ENCODE data around the gene RANGRF.

The RANGRF gene

DNA sequence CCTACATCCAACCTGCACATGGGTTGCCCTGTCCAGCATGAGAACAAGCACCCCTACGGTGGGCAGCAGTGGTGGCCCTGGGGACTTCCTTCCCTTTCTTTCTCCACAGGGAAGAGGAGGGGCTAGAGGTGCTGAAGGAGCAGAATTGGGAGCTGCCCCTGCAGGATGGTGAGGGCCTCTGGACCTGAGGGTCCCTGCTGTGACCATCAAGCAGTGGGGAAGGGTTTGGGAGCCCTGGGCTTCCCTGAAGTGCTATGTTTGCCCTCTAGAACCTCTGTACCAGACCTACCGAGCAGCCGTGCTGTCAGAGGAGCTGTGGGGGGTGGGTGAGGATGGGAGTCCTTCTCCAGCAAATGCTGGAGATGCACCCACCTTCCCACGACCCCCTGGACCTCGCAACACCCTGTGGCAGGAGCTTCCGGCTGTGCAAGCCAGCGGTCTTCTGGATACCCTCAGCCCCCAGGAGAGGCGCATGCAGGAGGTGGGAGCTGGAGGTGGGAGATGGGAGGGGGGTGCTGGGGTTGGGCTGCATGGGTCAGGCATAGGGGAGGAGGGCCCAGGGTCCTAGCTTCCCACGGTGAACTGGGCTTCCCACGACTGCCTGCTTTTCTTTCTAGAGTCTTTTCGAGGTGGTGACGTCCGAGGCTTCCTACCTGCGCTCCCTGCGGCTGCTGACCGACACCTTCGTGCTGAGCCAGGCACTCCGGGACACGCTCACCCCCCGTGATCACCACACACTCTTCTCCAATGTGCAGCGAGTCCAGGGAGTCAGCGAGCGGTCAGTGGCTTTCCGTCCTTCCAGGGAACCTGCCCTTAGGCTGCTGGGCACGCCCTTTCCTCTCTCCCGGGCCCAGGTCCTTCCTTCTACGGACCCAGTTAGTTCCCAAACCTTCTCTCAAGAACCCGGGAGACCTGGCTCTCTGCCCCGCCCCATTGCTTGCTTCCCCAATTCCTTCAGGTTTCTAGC, 26.6 kb downstream of the RANGRF start:
- no peak for DNase-seq (ENCODE audit: low read depth, low spot score)

- no peak for DNase-seq (ENCODE audit: low read depth, low spot score)
Observed at GRCh38 chr17:8315764-8316217, 27.3 kb downstream of the RANGRF start.

DNA sequence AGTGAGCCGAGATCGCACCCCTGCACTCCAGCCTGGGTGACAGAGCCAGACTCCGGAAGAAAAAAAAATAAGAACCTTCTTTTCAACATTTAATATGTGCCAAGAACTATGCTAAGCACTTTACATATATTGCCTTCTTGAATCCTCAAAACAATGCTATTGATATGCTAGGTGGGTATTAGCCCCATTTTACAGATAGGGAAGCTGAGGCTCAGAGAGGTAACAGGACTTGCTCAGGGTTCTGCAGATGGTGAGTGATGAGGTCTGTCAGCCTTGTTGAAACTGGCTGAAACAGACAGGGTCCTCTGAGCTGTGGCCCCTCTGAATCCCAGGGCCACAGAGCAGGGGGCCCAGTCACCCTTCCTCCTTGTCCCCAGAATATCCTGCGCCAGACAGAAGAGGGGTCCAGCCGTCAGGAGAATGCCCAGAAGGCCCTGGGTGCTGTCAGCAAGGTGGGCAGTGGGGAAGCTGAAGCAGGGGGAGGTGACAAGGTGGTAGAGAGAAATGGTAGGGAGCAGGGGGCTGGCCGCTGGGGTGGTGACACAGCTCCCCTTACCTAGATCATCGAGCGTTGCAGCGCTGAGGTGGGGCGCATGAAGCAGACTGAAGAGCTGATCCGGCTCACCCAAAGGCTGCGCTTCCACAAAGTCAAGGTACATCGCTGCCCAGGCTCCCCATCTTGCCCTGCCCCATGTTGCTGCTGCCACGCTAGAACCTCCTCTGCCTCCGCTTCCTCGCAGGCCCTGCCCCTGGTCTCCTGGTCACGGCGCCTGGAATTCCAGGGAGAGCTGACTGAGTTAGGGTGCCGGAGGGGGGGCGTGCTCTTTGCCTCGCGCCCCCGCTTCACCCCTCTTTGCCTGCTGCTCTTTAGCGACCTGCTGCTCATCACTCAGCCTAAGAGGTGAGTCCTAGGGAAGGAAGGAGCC, 29.8 kb downstream of the RANGRF start:
- DNase-seq (ENCODE audit: low read depth, low spot score) = no peak

GRCh38 chr17:8320262-8320661, 31.8 kb downstream of the RANGRF start:
- no peak for DNase-seq (ENCODE audit: low read depth, low spot score)

GRCh38 chr17:8320990-8321389, 32.5 kb downstream of the RANGRF start:
- no peak for DNase-seq (ENCODE audit: low read depth, low spot score)

DNA sequence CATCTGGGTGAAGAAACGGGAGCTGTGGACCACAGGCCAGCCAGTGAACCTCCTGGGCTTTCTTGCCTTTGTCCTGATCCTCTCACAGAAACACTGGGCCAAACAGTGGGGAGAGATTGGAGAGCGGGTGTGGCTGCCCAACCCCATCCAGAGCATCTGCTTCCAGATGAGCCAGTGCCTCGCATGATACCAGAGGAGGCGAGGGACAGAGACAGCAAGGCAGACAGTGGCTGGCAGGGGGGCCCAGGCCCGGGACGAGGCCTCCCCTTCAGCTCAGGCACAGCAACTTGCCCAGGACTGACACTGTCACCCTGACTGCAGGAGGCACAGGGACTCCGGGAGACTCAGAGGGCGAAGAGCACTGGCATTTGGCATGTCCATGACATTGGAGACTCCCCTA, 33.6 kb downstream of the RANGRF start:
- no peak for DNase-seq (ENCODE audit: low read depth, low spot score)

GRCh38 chr17:8324132-8324531, 35.7 kb downstream of the RANGRF start:
- no peak for DNase-seq (ENCODE audit: low read depth, low spot score)

DNA sequence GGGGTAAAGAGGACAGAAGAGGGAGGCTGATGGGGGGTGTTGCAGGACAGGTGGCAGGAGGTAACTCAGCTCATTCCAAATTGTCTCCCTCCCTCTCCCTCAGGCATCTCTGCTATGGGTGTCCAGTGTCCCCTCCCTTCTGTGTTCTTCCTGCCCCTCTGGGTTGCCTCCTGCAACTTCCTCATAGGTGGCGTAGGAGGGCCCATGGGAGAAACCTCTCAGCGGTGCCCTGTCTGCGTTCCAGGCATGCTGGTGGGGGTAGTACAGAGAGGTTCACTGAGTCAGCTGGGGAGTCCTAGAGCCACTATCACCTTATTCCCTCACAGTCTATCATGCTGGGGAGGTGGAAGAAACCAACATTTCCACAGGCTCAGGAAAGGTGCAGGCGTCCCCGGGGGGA, 36.5 kb downstream of the RANGRF start:
- no peak for DNase-seq (ENCODE audit: low read depth, low spot score)

DNA sequence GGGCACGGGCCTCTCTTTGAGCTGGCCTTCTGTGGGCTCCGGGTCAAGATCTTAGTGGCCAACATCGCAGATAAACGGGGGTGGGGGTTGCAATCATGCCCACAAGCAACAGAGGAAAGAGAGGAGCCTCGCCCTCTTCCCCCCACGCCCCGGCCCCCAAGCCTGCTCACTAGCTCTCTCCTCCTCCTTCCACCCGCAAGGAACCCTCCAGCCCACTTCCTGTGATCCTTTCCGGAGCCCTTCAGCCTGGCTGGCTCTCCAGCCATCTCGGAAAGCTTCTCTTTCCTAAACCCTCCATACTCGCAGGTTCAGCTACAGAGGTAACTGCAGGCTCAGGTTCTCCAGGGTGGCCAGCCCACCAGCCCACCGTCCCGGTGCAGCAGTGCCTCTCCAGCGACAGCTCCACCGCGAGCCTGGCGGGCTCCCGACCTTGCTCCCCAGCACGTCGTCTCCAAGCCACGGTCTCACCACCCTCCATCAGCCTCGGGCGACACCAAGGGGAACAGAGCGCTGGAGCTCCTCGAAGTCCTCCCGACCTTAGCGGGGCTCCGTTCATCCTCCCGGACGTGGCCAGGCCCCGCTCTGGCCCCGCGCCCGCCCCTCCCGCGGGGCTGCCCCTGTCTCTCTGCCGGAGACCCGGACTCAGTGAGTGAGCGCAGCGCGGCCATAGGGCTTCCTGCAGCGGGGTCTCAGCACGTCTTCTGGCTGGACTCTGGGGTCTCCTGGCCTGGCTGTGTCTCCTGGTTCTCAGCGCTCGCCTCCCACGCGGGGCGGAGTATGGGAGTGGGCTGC, 38.2 kb downstream of the RANGRF start:
- DNase-seq (ENCODE audit: low read depth, low spot score) = no peak

- DNase-seq (ENCODE audit: low read depth, low spot score) = no peak
Observed at GRCh38 chr17:8327303-8327649, 38.8 kb downstream of the RANGRF start.

GRCh38 chr17:8332128-8332527, 43.7 kb downstream of the RANGRF start:
- DNase-seq (ENCODE audit: low read depth, low spot score) = no peak

GRCh38 chr17:8332688-8333087, 44.2 kb downstream of the RANGRF start:
- DNase-seq (ENCODE audit: low read depth, low spot score) = no peak

DNA sequence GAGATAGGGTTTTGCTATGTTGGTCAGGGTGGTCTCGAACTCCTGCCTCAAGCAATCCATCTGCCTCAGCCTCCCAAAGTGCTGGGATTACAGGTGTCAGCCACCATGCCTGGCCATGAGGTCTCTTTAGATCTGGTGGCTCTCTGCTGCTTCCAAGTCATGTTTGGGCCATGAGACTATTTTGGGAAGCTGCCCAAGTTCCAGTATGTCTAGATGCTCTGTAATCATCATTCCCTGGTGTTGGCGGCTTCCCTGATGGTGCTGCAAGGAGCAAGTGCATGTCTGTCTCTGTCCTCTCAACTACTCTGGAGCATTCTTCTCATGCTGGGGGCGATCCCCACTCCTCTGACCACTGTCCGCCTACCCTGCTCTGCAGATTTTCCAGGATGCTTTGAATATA, 44.8 kb downstream of the RANGRF start:
- DNase-seq (ENCODE audit: low read depth, low spot score) = no peak

DNA sequence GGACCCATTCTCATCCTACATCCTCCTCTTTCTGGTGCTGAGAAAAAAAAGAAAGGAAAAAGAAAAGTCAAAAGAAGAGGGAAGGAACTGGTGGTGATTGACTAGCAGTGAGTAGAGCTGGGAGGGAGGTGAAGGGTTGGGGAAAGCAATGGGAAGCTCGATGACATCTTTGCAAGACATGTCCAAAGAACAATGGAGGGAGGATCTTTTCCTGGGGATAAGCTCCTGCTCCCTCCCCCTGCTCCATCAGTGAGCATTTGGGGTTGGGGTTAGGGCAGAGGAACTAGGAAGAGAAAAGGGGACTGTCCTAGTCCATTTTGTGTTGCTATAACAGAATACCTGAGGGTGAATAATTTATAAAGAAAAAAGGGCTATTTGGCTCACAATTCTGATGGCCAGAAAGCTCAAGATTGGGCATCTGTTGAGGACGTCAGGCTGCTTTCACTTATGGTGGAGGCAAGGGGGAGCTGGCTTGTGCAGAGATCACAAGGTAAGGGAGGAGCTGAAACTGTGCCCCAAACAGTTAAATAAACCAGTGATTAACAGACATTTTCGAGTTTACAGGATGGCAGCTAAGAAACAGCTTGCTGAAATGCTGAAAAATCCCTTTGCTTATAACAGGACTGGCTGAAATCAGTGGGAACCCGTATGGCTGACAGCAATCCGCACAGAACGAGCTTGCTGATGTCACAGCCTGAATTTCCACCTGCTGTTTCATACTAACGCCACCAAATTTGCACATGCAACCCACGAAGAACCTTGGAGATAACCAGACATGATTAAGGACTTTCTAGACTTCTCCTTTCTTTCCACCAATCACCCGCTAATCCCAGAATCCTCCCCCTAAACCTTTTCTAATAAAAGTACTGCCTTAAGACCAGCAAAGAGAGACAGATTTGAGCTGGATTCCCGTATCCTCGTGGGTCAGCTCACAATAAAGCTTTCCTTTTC, 49.6 kb downstream of the RANGRF start:
- no peak for DNase-seq (ENCODE audit: low read depth, low spot score)

- DNase-seq (ENCODE audit: low read depth, low spot score) = no peak
Observed at GRCh38 chr17:8338753-8339140, 50.3 kb downstream of the RANGRF start.

- no peak for DNase-seq (ENCODE audit: low read depth, low spot score)
Observed at GRCh38 chr17:8339540-8339939, 51.1 kb downstream of the RANGRF start, which contains the start of gene ODF4. ODF4 (plus strand) TSS chr17:8339840; CDS start chr17:8340052, 212 bp downstream.
